Measurements from ENCODE around the gene ZNF280D.

- no peak for TF ChIP-seq CTCF (conservative IDR thresholded peaks at IDR 0.05)
- TF ChIP-seq ZFX (IDR thresholded peaks at IDR 0.05), result no peak
These were observed 999 bp downstream of the ZNF280D start for GRCh38 chr15:56732135-56732885.
